Liver (tissue), 9 donors: Measurements from ENCODE around the gene SRGAP3. TPM values are rescaled to one million over a fixed set of nuclear protein-coding genes. Genes with fewer than 3 reads are reported as not detected.

Source experiments
- DNase-seq: peaks from one replicate; pipeline ENCODE4 v3.0.0-alpha.2; 2017; ENCODE audit warnings: low spot score
- H3K27ac ChIP-seq, 2 donors: one replicate each; pipeline ENCODE4 v1.7.0; 2013; ENCODE audit warnings: inconsistent platforms in 2 of 2, low read length in 2 of 2, control low read depth in 1 of 2, low read depth in 1 of 2, mild to moderate bottlenecking in 1 of 2
- H3K27me3 ChIP-seq, 4 donors: one replicate each; pipeline versions ENCODE4 v1.6.1 to v1.7.0; 2013; ENCODE audit warnings: low read length in 3 of 4, inconsistent platforms in 1 of 4, mild to moderate bottlenecking in 1 of 4, moderate library complexity in 1 of 4; ENCODE audit not compliant: control insufficient read depth in 4 of 4, insufficient read depth in 4 of 4
- H3K36me3 ChIP-seq, 4 donors: one replicate each; pipeline versions ENCODE4 v1.6.1 to v1.7.0; 2013; ENCODE audit warnings: low read length in 3 of 4, mild to moderate bottlenecking in 3 of 4, low read depth in 1 of 4, moderate library complexity in 1 of 4; ENCODE audit not compliant: control insufficient read depth in 4 of 4, insufficient read depth in 3 of 4
- H3K4me1 ChIP-seq, 4 donors: one replicate each; pipeline versions ENCODE4 v1.6.1 to v1.7.0; 2013; ENCODE audit warnings: low read length in 3 of 4, mild to moderate bottlenecking in 3 of 4, moderate library complexity in 1 of 4; ENCODE audit not compliant: control insufficient read depth in 4 of 4, insufficient read depth in 4 of 4
- H3K4me3 ChIP-seq, 3 donors: one replicate each; pipeline versions ENCODE4 v1.6.1 to v1.7.0; 2013; ENCODE audit warnings: low read length in 3 of 3, control low read depth in 1 of 3, low read depth in 1 of 3, mild to moderate bottlenecking in 1 of 3
- H3K9ac ChIP-seq, 2 donors: one replicate each; pipeline ENCODE4 v1.7.0; 2013; ENCODE audit warnings: low read length in 2 of 2, mild to moderate bottlenecking in 2 of 2, moderate library complexity in 2 of 2, control low read depth in 1 of 2, low read depth in 1 of 2
- H3K9me3 ChIP-seq, 4 donors: one replicate each; pipeline versions ENCODE4 v1.6.1 to v1.7.0; 2013; ENCODE audit warnings: low read length in 3 of 4; ENCODE audit not compliant: control insufficient read depth in 4 of 4
- ATF3 ChIP-seq: IDR thresholded peaks from 2 replicates; pipeline ENCODE4 v1.6.1; 2016; ENCODE audit warnings: antibody characterized with exemption
- CTCF ChIP-seq: fragments of 150-350 bp; IDR thresholded peaks from 2 replicates; pipeline ENCODE4 v1.5.1; 2017; ENCODE audit warnings: improper control_type of control experiment, low read depth, low read length; ENCODE audit not compliant: missing input control
- EGR1 ChIP-seq, 2 donors: IDR thresholded peaks; 2 replicates each; pipeline ENCODE4 v1.6.1; 2016 to 2018; ENCODE audit warnings: antibody characterized with exemption in 2 of 2, low read depth in 2 of 2
- FOXA1 ChIP-seq: IDR thresholded peaks from 2 replicates; pipeline ENCODE4 v1.6.1; 2016; ENCODE audit warnings: antibody characterized with exemption
- FOXA2 ChIP-seq: IDR thresholded peaks from 2 replicates; pipeline ENCODE4 v1.6.1; 2016; ENCODE audit warnings: antibody characterized with exemption
- GABPA ChIP-seq, 2 donors: IDR thresholded peaks in 1 of 2; conservative IDR thresholded peaks in 1 of 2; 2 replicates each; pipeline ENCODE4 v1.6.1; 2016; ENCODE audit warnings: antibody characterized with exemption in 2 of 2, mild to moderate bottlenecking in 1 of 2, moderate library complexity in 1 of 2
- HNF4A ChIP-seq, 2 donors: conservative IDR thresholded peaks; 2 replicates each; pipeline ENCODE4 v1.6.1; 2016; ENCODE audit warnings: antibody characterized with exemption in 2 of 2, mild to moderate bottlenecking in 2 of 2
- HNF4G ChIP-seq: IDR thresholded peaks from 2 replicates; pipeline ENCODE4 v1.6.1; 2016; ENCODE audit warnings: antibody characterized with exemption
- JUND ChIP-seq, 2 donors: IDR thresholded peaks; 2 replicates each; pipeline ENCODE4 v1.6.1; 2016; ENCODE audit warnings: antibody characterized with exemption in 2 of 2
- MAX ChIP-seq: IDR thresholded peaks from 2 replicates; pipeline ENCODE4 v1.6.1; 2016; ENCODE audit warnings: antibody characterized with exemption
- NR2F2 ChIP-seq: IDR thresholded peaks from 2 replicates; pipeline ENCODE4 v1.6.1; 2016; ENCODE audit warnings: antibody characterized with exemption
- RAD21 ChIP-seq, 2 donors: IDR thresholded peaks; 2 replicates each; pipeline ENCODE4 v1.6.1; 2016; ENCODE audit warnings: antibody characterized with exemption in 2 of 2, mild to moderate bottlenecking in 2 of 2
- REST ChIP-seq: IDR thresholded peaks from 2 replicates; pipeline ENCODE4 v1.6.1; 2016; ENCODE audit warnings: antibody characterized with exemption, mild to moderate bottlenecking
- RXRA ChIP-seq, 2 donors: IDR thresholded peaks; 2 replicates each; pipeline ENCODE4 v1.6.1; 2017 to 2018; ENCODE audit warnings: antibody characterized with exemption in 2 of 2, mild to moderate bottlenecking in 1 of 2
- SP1 ChIP-seq: IDR thresholded peaks from 2 replicates; pipeline ENCODE4 v1.6.1; 2018; ENCODE audit warnings: antibody characterized with exemption, mild to moderate bottlenecking
- TAF1 ChIP-seq: conservative IDR thresholded peaks from 2 replicates; pipeline ENCODE4 v1.6.1; 2016; ENCODE audit warnings: antibody characterized with exemption, mild to moderate bottlenecking
- YY1 ChIP-seq: IDR thresholded peaks from 2 replicates; pipeline ENCODE4 v1.6.1; 2016; ENCODE audit warnings: antibody characterized with exemption, mild to moderate bottlenecking
- ZBTB33 ChIP-seq: IDR thresholded peaks from 2 replicates; pipeline ENCODE4 v1.6.1; 2016; ENCODE audit warnings: antibody characterized with exemption
- WGBS: extraction: QIAGEN DNeasy Blood & Tissue Kit; methylation state at CpG from one replicate; pipeline ENCODE4 v1.1.7; 2013; 5-methylcytosine and 5-hydroxymethylcytosine counted together
- polyA plus RNA-seq, 2 donors: library from polyadenylated mRNA; stranded (reverse) in 1 of 2; unstranded in 1 of 2; fragments of 200-250 nt in 1 of 2; fragments of >200 nt in 1 of 2; fragmentation: Nextera tagmentation in 1 of 2; extraction: Ambion mirVana in 1 of 2; gene quantifications; one replicate each; pipeline versions ENCODE4 v1.2.1 to v1.2.3, GENCODE V29; 2013 to 2015
- total RNA-seq, 2 donors: library from RNA; depleted of rRNA; stranded (reverse); fragments of >200 nt; gene quantifications; one replicate each; pipeline ENCODE4 v1.2.3, GENCODE V29; 2014
- donor health status: healthy.
- donor health status: healthy.
- donor health status: healthy.
- donor health status: healthy.
- donor health status: healthy.

SRGAP3 gene
- total and polyA plus RNA-seq, 4 donors, result 0.61 to 4.2 (median 1.6) TPM

- H3K9me3 ChIP-seq, result peaks cover 0 to 5% (median 0%) of the 10 kb centered on the region in 4 donors
- H3K4me1 ChIP-seq, result peaks cover 0 to 2% (median under 1%) of the 10 kb centered on the region in 4 donors
- no peaks in the 10 kb centered on the region for H3K36me3 ChIP-seq
- peaks cover 0 to 3% (median 0%) of the 10 kb centered on the region in 4 donors for H3K27me3 ChIP-seq
- no peak overlapping the region for H3K27ac ChIP-seq
- no peak overlapping the region for H3K4me3 ChIP-seq
- no peak overlapping the region for H3K9ac ChIP-seq
- no peak for DNase-seq
- TF ChIP-seq RAD21 (IDR thresholded peaks at IDR 0.05) (no peak), HNF4G (no peak), NR2F2 (no peak), ZBTB33 (no peak), TAF1 (no peak), ATF3 (no peak), FOXA2 (no peak), GABPA (IDR thresholded peaks at IDR 0.05 in 1 of 2, conservative IDR thresholded peaks at IDR 0.05 in 1 of 2) (no peak), CTCF (no peak), RXRA (IDR thresholded peaks at IDR 0.05) (no peak), FOXA1 (no peak), MAX (no peak)
- 82% methylated on average over 4 of the region's 4 CpGs for WGBS
Observed at GRCh38 chr3:9137676-9138075, 111.8 kb downstream of the SRGAP3 start.

GRCh38 chr3:9136746-9137465 lies 112.5 kb downstream of the SRGAP3 start:
- Histone ChIP-seq H3K27ac (no peak overlapping the region), H3K4me1 (peaks cover 0 to 2% (median under 1%) of the 10 kb centered on the region in 4 donors), H3K27me3 (peaks cover 0 to 3% (median 0%) of the 10 kb centered on the region in 4 donors), H3K9ac (no peak overlapping the region), H3K36me3 (no peaks in the 10 kb centered on the region), H3K4me3 (no peak overlapping the region), H3K9me3 (peaks cover 0 to 5% (median 0%) of the 10 kb centered on the region in 4 donors)
- TF ChIP-seq GABPA (IDR thresholded peaks at IDR 0.05 in 1 of 2, conservative IDR thresholded peaks at IDR 0.05 in 1 of 2), result no peak
- no peak for TF ChIP-seq JUND (IDR thresholded peaks at IDR 0.05)
- no peak for TF ChIP-seq RAD21 (IDR thresholded peaks at IDR 0.05)
- TF ChIP-seq YY1, result no peak
- no peak for TF ChIP-seq RXRA (IDR thresholded peaks at IDR 0.05)
- TF ChIP-seq MAX, result no peak
- TF ChIP-seq SP1, result no peak
- no peak for TF ChIP-seq ATF3
- TF ChIP-seq CTCF, result no peak
- TF ChIP-seq HNF4A (conservative IDR thresholded peaks at IDR 0.05), result no peak
- TF ChIP-seq EGR1 (IDR thresholded peaks at IDR 0.05; ENCODE audit: low read depth in 2 of 2), result no peak
- TF ChIP-seq REST, result no peak
- TF ChIP-seq HNF4G, result no peak
- no peak for DNase-seq
- 88% methylated on average over 12 of the region's 12 CpGs for WGBS
